Effector memory CD8-positive, alpha-beta T cell (primary cell): ENCODE data around the gene RIPOR1.
"Not testable (repeated sequence)": the region's sequence is repeated elsewhere in the genome, so short reads cannot be mapped to it uniquely, and the experiment has no call there.

Experiments
- ATAC-seq: fragments of 150-1000 bp; cut with Tn5 transposase; replicated peaks from 2 replicates; pipeline ENCODE4 v1.10.0; 2021; ENCODE audit warnings: mild to moderate bottlenecking, moderate library complexity
- DNase-seq, 3 experiments: peaks; one replicate each; pipeline ENCODE4 v3.0.0; 2021
- H3K27ac Mint-ChIP-seq, 2 donors: one replicate each; pipeline ENCODE4 v1.8.0; 2022; ENCODE audit warnings: mild to moderate bottlenecking in 2 of 2, mixed read lengths in 2 of 2, moderate library complexity in 2 of 2
- H3K27me3 Mint-ChIP-seq, 2 donors: one replicate each; pipeline ENCODE4 v1.8.0; 2022; ENCODE audit warnings: mixed read lengths in 2 of 2
- H3K36me3 Mint-ChIP-seq: one replicate; pipeline ENCODE4 v1.8.0; 2022; ENCODE audit warnings: mild to moderate bottlenecking, moderate library complexity, mixed read lengths; ENCODE audit not compliant: insufficient read depth
- H3K4me1 Mint-ChIP-seq, 2 donors: one replicate each; pipeline ENCODE4 v1.8.0; 2022; ENCODE audit warnings: low read depth in 2 of 2, mixed read lengths in 2 of 2
- H3K4me3 Mint-ChIP-seq, 2 donors: one replicate each; pipeline ENCODE4 v1.8.0; 2022; ENCODE audit warnings: mild to moderate bottlenecking in 2 of 2, mixed read lengths in 2 of 2, moderate library complexity in 2 of 2
- H3K9me3 Mint-ChIP-seq, 2 donors: one replicate each; pipeline ENCODE4 v1.8.0; 2022; ENCODE audit warnings: mixed read lengths in 2 of 2
- total RNA-seq, 9 experiments: gene quantifications; one replicate each; lab custom pipeline; 2026; lab: John Stamatoyannopoulos, UW

RIPOR1 gene
- 5.0 to 19.5 (median 8.4) reads per million in 9 experiments for total RNA-seq

GRCh38 chr16:67528222-67528869 is at the start of gene RIPOR1:
TSS of gene RIPOR1 (plus strand) at chr16:67528829. CDS start at chr16:67538447, 9,618 bp downstream.
- peaks cover 15 to 16% of the 10 kb centered on the region in 2 donors for H3K4me1 Mint-ChIP-seq
- ATAC-seq (peak; percentile 72), DNase-seq (no peak)
- peak within 1 kb of the TSS in 1 of 2 donors; percentile 49 for H3K27ac Mint-ChIP-seq
- H3K4me3 Mint-ChIP-seq = peak within 1 kb of the TSS; percentile 75 to 76
- H3K9me3 Mint-ChIP-seq = no peaks in the 10 kb centered on the region
- H3K27me3 Mint-ChIP-seq = peaks cover 13 to 23% of the 10 kb centered on the region in 2 donors
- peaks cover 7% of the 10 kb centered on the region for H3K36me3 Mint-ChIP-seq

- H3K36me3 Mint-ChIP-seq = peaks cover 37% of the 10 kb centered on the region
- no peaks in the 10 kb centered on the region for H3K9me3 Mint-ChIP-seq
- peak; percentile 99 to 100 (median 99) for DNase-seq
- H3K27me3 Mint-ChIP-seq = no peaks in the 10 kb centered on the region
- H3K4me3 Mint-ChIP-seq = peak within 1 kb of the TSS; percentile 99 to 100
- peaks cover 32 to 36% of the 10 kb centered on the region in 2 donors for H3K4me1 Mint-ChIP-seq
- peak within 1 kb of the TSS; percentile 100 for H3K27ac Mint-ChIP-seq
- ATAC-seq = peak; percentile 91
These were observed 47.6 kb upstream of the RIPOR1 start, which contains the start of gene ATP6V0D1 for GRCh38 chr16:67480833-67481560. TSS of gene ATP6V0D1 (minus strand) at chr16:67481157. CDS start at chr16:67481086, 71 bp downstream.

GRCh38 chr16:67481561-67482232 is 46.9 kb upstream of the RIPOR1 start:
- Mint-ChIP-seq H3K4me3 (peak overlapping the region; percentile 99 to 100), H3K9me3 (no peaks in the 10 kb centered on the region), H3K27ac (peak overlapping the region; percentile 100), H3K36me3 (peaks cover 43% of the 10 kb centered on the region), H3K4me1 (peaks cover 32 to 36% of the 10 kb centered on the region in 2 donors), H3K27me3 (no peaks in the 10 kb centered on the region)
- peak in 1 of 3 experiments; percentile 34 for DNase-seq
- peak; percentile 2 for ATAC-seq

- DNase-seq (no peak), ATAC-seq (no peak)
- Mint-ChIP-seq H3K27ac (peak overlapping the region; percentile 100), H3K36me3 (peaks cover 44% of the 10 kb centered on the region), H3K4me1 (peaks cover 32% of the 10 kb centered on the region in 2 donors), H3K27me3 (no peaks in the 10 kb centered on the region), H3K4me3 (peak overlapping the region; percentile 99 to 100), H3K9me3 (no peaks in the 10 kb centered on the region)
These were observed 46.2 kb upstream of the RIPOR1 start for GRCh38 chr16:67482233-67482924.

GRCh38 chr16:67483150-67483549 is 45.5 kb upstream of the RIPOR1 start, which contains the start of gene AGRP:
TSS of gene AGRP (minus strand) at chr16:67483547. CDS start at chr16:67483398, 149 bp downstream.
- Mint-ChIP-seq H3K4me3 (peak within 1 kb of the TSS; percentile 99 to 100), H3K4me1 (peaks cover 25 to 26% of the 10 kb centered on the region in 2 donors), H3K36me3 (peaks cover 44% of the 10 kb centered on the region), H3K27me3 (no peaks in the 10 kb centered on the region), H3K27ac (peak within 1 kb of the TSS; percentile 100), H3K9me3 (no peaks in the 10 kb centered on the region)
- ATAC-seq = no peak
- no peak for DNase-seq

- ATAC-seq (no peak), DNase-seq (no peak)
- H3K9me3 Mint-ChIP-seq = no peaks in the 10 kb centered on the region
- H3K36me3 Mint-ChIP-seq = peaks cover 47% of the 10 kb centered on the region
- no peak overlapping the region for H3K4me3 Mint-ChIP-seq
- peaks cover 19 to 23% of the 10 kb centered on the region in 2 donors for H3K4me1 Mint-ChIP-seq
- no peaks in the 10 kb centered on the region for H3K27me3 Mint-ChIP-seq
- no peak overlapping the region for H3K27ac Mint-ChIP-seq
These were observed 44.7 kb upstream of the RIPOR1 start for GRCh38 chr16:67483731-67484525.

GRCh38 chr16:67486805-67487204 is 41.8 kb upstream of the RIPOR1 start:
- Mint-ChIP-seq H3K4me1 (peaks cover 10 to 14% of the 10 kb centered on the region in 2 donors), H3K27me3 (no peaks in the 10 kb centered on the region)

GRCh38 chr16:67487561-67487960 is 41.1 kb upstream of the RIPOR1 start:
- not testable (repeated sequence) for DNase-seq, H3K9me3 Mint-ChIP-seq, ATAC-seq, H3K4me3 Mint-ChIP-seq, H3K27me3 Mint-ChIP-seq, H3K4me1 Mint-ChIP-seq
- Mint-ChIP-seq H3K36me3 (peaks cover 29% of the 10 kb centered on the region), H3K27ac (peak overlapping the region in 1 of 2 donors; percentile 80)

More at GRCh38 chr16:67486805-67487204, 41.8 kb upstream of the RIPOR1 start:
- Mint-ChIP-seq H3K27ac (peak overlapping the region; percentile 13 to 80), H3K36me3 (peaks cover 32% of the 10 kb centered on the region), H3K9me3 (no peaks in the 10 kb centered on the region), H3K4me3 (no peak overlapping the region)
- no peak for DNase-seq
- ATAC-seq = no peak

- ATAC-seq (no peak), DNase-seq (no peak)
- Mint-ChIP-seq H3K27me3 (no peaks in the 10 kb centered on the region), H3K4me3 (no peak overlapping the region), H3K4me1 (peaks cover 3% of the 10 kb centered on the region in 2 donors), H3K27ac (peak overlapping the region; percentile 38 to 72), H3K36me3 (peaks cover 32% of the 10 kb centered on the region), H3K9me3 (no peaks in the 10 kb centered on the region)
These were observed 39.1 kb upstream of the RIPOR1 start for GRCh38 chr16:67489401-67490083.

- peaks cover 3% of the 10 kb centered on the region in 2 donors for H3K4me1 Mint-ChIP-seq
- peak overlapping the region; percentile 38 to 72 for H3K27ac Mint-ChIP-seq
- H3K27me3 Mint-ChIP-seq = no peaks in the 10 kb centered on the region
- DNase-seq (no peak), ATAC-seq (no peak)
- no peaks in the 10 kb centered on the region for H3K9me3 Mint-ChIP-seq
- no peak overlapping the region for H3K4me3 Mint-ChIP-seq
- peaks cover 24% of the 10 kb centered on the region for H3K36me3 Mint-ChIP-seq
These were observed 38.1 kb upstream of the RIPOR1 start for GRCh38 chr16:67490335-67491096.

GRCh38 chr16:67499106-67499505 is 29.5 kb upstream of the RIPOR1 start:
- H3K4me3 Mint-ChIP-seq = no peak overlapping the region
- H3K27me3 Mint-ChIP-seq = no peaks in the 10 kb centered on the region
- ATAC-seq (no peak), DNase-seq (no peak)
- H3K36me3 Mint-ChIP-seq = no peaks in the 10 kb centered on the region
- peak overlapping the region in 1 of 2 donors; percentile 65 for H3K27ac Mint-ChIP-seq
- H3K9me3 Mint-ChIP-seq = no peaks in the 10 kb centered on the region
- peaks cover 12 to 13% of the 10 kb centered on the region in 2 donors for H3K4me1 Mint-ChIP-seq
